ENCODE results near the gene DEPDC1B.
"Not testable (repeated sequence)": the region's sequence is repeated elsewhere in the genome, so short reads cannot be mapped to it uniquely, and the experiment has no call there.

DEPDC1B gene

GRCh38 chr5:60577116-60577515 is 122.8 kb downstream of the DEPDC1B start:
- no peak for DNase-seq

GRCh38 chr5:60576425-60576824 is 123.5 kb downstream of the DEPDC1B start:
- no peak for DNase-seq

GRCh38 chr5:60568646-60569045 is 131.3 kb downstream of the DEPDC1B start:
- no peak for DNase-seq

GRCh38 chr5:60563696-60564324 is 136.2 kb downstream of the DEPDC1B start:
- no peak for DNase-seq

- DNase-seq = not testable (repeated sequence)
Measured at GRCh38 chr5:60553291-60553690, 146.7 kb downstream of the DEPDC1B start.

- DNase-seq = no peak
Measured at GRCh38 chr5:60551829-60552228, 148.1 kb downstream of the DEPDC1B start.

GRCh38 chr5:60551250-60551649 is 148.7 kb downstream of the DEPDC1B start:
- no peak for DNase-seq

GRCh38 chr5:60550311-60550710 is 149.7 kb downstream of the DEPDC1B start:
- DNase-seq = no peak

- DNase-seq = no peak
Measured at GRCh38 chr5:60549841-60550240, 150.1 kb downstream of the DEPDC1B start.

Measured in activated CD8-positive, alpha-beta memory T cell treated with anti-CD3 and anti-CD28 coated beads, Interleukin-2, amount 50 U/mL, for 48 hours (primary cell).